B cell (primary cell): Measurements from ENCODE around the gene NR6A1.

Source experiments
- EZH2 ChIP-seq: IDR thresholded peaks from 2 replicates; pipeline ENCODE4 v1.6.1; 2012; ENCODE audit warnings: borderline replicate concordance, low read depth, mild to moderate bottlenecking, moderate library complexity, low read length; ENCODE audit not compliant: insufficient read depth, poor library complexity, severe bottlenecking
- TF ChIP-seq, protein P1 (sequence below): fragments of 200-600 bp; IDR thresholded peaks from one replicate; pipeline ENCODE4 v1.8.0; 2022; ENCODE audit warnings: antibody characterized with exemption, mild to moderate bottlenecking

DNA sequence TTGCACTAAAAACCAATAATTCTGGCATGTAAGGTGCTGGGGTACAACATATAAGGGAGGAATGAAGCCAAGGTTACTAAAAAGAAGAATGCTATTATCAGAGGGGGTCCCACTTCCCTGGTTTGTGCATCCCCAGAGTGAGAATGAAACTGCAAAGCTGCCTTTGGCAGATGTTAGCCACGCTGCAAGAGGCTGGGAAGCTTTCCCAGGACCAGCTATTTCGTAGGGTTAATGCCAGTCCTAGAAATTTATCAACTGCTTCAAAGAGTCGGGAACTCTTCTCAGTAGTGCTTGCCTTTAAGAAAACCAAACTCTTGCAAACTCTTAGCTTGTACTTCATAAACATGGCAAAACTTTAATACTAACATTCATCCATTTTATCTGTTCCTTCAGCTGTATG is 176.4 kb downstream of the NR6A1 start:
- TF ChIP-seq, protein P1, sequence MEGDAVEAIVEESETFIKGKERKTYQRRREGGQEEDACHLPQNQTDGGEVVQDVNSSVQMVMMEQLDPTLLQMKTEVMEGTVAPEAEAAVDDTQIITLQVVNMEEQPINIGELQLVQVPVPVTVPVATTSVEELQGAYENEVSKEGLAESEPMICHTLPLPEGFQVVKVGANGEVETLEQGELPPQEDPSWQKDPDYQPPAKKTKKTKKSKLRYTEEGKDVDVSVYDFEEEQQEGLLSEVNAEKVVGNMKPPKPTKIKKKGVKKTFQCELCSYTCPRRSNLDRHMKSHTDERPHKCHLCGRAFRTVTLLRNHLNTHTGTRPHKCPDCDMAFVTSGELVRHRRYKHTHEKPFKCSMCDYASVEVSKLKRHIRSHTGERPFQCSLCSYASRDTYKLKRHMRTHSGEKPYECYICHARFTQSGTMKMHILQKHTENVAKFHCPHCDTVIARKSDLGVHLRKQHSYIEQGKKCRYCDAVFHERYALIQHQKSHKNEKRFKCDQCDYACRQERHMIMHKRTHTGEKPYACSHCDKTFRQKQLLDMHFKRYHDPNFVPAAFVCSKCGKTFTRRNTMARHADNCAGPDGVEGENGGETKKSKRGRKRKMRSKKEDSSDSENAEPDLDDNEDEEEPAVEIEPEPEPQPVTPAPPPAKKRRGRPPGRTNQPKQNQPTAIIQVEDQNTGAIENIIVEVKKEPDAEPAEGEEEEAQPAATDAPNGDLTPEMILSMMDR: no peak
- no peak for TF ChIP-seq EZH2
